ENCODE measurements around the gene CFAP100.

The CFAP100 gene

GRCh38 chr3:126452213-126452612 is 57.5 kb downstream of the CFAP100 start:
- DNase-seq (ENCODE audit: low read depth, low spot score) = no peak
- no peak overlapping the region for H3K27ac ChIP-seq

GRCh38 chr3:126454025-126454424 is 59.3 kb downstream of the CFAP100 start:
- H3K27ac ChIP-seq = no peak overlapping the region
- DNase-seq (ENCODE audit: low read depth, low spot score) = no peak

- DNase-seq (ENCODE audit: low read depth, low spot score) = no peak
- H3K27ac ChIP-seq = no peak overlapping the region
These were observed 59.9 kb downstream of the CFAP100 start for GRCh38 chr3:126454437-126455198.

DNA sequence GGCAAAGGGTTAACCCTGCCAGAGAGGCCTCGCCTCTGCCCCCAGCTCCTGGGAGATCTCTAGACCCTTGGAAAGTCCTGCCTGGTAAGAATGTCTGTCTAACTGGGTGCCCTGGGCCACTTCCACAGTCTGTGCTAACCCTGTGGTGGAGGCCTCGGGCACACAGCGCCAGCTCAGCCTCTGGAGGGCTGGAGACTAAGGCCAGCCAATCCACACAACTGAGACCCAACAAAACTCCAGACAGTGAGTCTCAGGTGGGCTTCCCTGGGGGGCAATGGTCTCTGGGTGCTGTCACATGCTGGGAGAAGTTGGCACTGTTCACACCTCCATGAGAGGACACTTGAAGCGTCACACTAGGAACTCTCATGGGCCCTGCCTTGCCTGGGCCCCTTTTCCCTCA is 61.5 kb downstream of the CFAP100 start:
- no peak overlapping the region for H3K27ac ChIP-seq
- DNase-seq (ENCODE audit: low read depth, low spot score) = no peak

GRCh38 chr3:126456766-126457388 is 62.2 kb downstream of the CFAP100 start:
- no peak overlapping the region for H3K27ac ChIP-seq
- no peak for DNase-seq (ENCODE audit: low read depth, low spot score)

- H3K27ac ChIP-seq = no peak overlapping the region
- no peak for DNase-seq (ENCODE audit: low read depth, low spot score)
These were observed 64.5 kb downstream of the CFAP100 start for GRCh38 chr3:126459111-126459762.

- no peak for DNase-seq (ENCODE audit: low read depth, low spot score)
- H3K27ac ChIP-seq = no peak overlapping the region
These were observed 65.0 kb downstream of the CFAP100 start for GRCh38 chr3:126459763-126460127.

DNA sequence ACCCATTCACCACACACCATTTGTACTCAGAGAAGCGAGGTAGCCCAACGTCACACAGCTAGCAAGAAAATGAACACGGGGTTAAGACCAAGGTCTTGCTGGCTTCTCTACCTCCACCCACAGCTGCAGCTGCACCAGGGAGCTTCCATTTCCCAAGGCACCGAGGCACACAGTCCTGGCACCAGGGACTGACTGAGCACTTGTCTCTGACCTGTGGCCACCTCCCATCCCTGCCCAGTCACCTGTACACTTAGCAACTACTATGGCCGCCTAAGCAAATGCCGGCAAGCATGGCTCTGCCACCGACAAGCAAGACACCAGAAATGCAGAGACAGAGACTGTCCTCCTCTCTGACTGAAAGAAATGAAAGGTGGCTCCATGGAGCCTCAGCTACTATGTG is 65.7 kb downstream of the CFAP100 start:
- DNase-seq (ENCODE audit: low read depth, low spot score) = no peak

GRCh38 chr3:126461450-126462070 is 66.9 kb downstream of the CFAP100 start:
- DNase-seq (ENCODE audit: low read depth, low spot score) = no peak

More for the DNA sequence above, 65.7 kb downstream of the CFAP100 start:
- H3K27ac ChIP-seq = no peak overlapping the region

DNA sequence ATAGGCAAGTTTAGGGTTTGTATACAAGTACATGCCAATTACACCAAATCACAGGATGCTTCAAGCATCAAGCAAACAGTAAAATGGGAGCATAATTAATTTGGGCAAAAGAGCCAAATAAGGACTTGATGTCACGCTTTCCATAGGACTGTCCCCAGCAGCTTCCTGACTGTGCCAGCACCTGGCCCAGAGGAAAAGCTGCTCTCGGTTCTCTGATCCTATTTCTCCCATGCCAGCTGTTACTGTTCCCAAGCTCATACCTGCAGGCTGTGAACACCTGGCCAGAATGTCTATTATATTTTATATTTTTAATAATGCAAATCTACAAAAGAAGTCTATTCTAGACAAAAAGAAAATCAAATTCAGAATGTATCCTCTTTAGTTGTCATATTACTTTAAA is 68.8 kb downstream of the CFAP100 start:
- no peak overlapping the region for H3K27ac ChIP-seq
- no peak for DNase-seq (ENCODE audit: low read depth, low spot score)

More at GRCh38 chr3:126461450-126462070, 66.9 kb downstream of the CFAP100 start:
- H3K27ac ChIP-seq = no peak overlapping the region

DNA sequence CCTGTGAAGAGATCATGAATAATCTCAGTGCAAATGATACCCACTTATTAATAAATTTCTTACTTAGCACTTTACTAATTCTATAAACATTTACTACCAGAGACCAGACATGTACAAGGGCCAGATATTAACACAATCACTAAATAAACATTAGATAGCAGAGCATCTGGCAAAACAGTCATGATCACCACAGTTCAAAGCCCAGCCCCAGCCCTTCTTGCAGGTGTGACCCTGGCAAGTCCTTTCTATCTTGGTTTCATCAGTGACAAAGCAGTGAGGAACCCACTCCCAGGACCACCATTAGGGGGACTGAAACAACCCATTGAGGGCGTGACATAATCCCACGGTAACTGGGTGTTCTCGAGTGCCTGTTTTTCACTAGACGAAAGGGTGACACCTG is 69.4 kb downstream of the CFAP100 start:
- DNase-seq (ENCODE audit: low read depth, low spot score) = no peak
- H3K27ac ChIP-seq = no peak overlapping the region

- no peak overlapping the region for H3K27ac ChIP-seq
These were observed 69.8 kb downstream of the CFAP100 start for GRCh38 chr3:126464494-126464893.

DNA sequence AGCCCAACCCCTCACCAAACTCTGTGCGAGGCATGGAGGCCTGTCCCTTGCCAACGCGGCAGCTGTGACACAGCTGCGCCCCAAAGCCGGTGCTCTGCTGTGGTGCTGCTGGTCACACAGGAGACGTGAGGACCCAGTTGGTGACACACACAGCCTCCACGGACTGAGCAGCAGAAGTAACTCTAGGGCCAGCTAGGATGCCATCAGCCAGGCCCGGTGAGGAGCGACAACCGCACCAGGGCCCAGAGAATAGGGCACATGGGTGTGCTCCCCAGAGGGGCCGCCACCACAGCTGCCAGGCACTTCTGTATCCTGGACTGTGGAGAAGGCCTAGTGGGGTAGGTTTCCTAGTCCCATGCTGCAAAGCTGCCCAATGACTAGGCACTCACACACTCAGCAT is 70.3 kb downstream of the CFAP100 start:
- no peak overlapping the region for H3K27ac ChIP-seq
- no peak for DNase-seq (ENCODE audit: low read depth, low spot score)

More at GRCh38 chr3:126464494-126464893, 69.8 kb downstream of the CFAP100 start:
- DNase-seq (ENCODE audit: low read depth, low spot score) = no peak

DNA sequence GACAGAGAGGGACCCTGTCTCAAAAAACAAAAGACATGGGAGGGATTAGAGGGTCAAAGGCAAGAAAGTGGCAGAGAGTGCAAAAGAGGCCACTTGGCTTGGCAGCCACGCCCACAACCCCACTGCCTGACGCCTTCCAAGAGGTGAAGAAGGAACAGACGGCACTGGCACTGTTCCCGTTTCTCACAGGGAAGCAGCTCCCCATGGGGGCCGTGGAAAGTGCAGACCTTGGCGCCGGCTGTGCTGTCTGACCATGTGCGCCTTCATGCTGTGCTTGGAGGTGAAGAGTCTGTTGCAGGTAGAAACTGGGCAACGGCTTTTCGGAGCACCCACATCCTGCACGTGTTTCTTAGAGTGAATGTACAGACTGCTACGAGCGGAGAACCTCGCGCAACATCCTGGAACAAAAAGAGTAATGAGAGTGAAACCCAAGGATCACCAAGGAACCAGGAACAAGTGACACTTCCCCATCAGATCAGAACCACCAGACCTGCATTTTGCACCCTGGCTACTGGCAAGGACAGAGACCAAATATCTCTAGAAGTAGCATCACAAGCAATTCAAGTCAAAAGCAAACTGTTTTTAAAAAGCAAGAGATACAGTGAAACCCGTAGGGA is 71.3 kb downstream of the CFAP100 start:
- DNase-seq (ENCODE audit: low read depth, low spot score) = no peak
- H3K27ac ChIP-seq = no peak overlapping the region

- DNase-seq (ENCODE audit: low read depth, low spot score) = no peak
- H3K27ac ChIP-seq = no peak overlapping the region
These were observed 72.3 kb downstream of the CFAP100 start for GRCh38 chr3:126466886-126467610.

- DNase-seq (ENCODE audit: low read depth, low spot score) = no peak
- H3K27ac ChIP-seq = no peak overlapping the region
These were observed 72.9 kb downstream of the CFAP100 start for GRCh38 chr3:126467611-126467955.

- H3K27ac ChIP-seq = no peak overlapping the region
- DNase-seq (ENCODE audit: low read depth, low spot score) = no peak
These were observed 73.6 kb downstream of the CFAP100 start for GRCh38 chr3:126468028-126468891.

DNA sequence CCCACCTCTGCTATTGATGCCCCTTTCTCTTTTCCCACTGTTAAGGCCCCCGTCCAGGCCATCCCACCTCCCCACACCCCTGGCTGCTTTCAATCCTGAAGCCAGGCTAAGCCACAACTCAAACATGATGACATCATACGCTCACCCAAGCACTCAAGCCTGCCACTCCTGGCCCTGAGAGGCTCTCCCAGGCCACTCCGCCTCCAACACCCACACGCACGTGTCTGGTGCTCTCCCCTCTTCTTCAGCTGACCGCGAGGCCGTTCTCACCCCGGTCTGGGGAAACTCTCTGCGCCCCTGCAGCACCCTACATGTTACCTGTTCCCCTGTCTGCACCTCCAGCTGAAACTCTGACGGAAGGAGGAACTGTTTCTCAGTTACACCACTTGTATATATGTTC is 74.8 kb downstream of the CFAP100 start:
- DNase-seq (ENCODE audit: low read depth, low spot score) = no peak
- H3K27ac ChIP-seq = no peak overlapping the region

Data from epithelial cell of prostate (primary cell).